Mucosa of descending colon (tissue), 3 donors: ENCODE data around the gene VKORC1L1. TPM values are rescaled to one million over a fixed set of nuclear protein-coding genes. Genes with fewer than 3 reads are reported as not detected.

Experiments
- ATAC-seq: fragments of 200-7000 bp; cut with Tn5 transposase; one replicate; pipeline ENCODE4 v1.9.1; 2020; ENCODE audit warnings: mild to moderate bottlenecking, moderate library complexity
- DNase-seq, 3 donors: peaks; one replicate each; pipeline ENCODE4 v3.0.0-alpha.2; 2020
- H3K36me3 ChIP-seq: fragments of 200-600 bp; one replicate; pipeline ENCODE4 v1.8.0; 2021; ENCODE audit warnings: low read depth, mild to moderate bottlenecking
- H3K4me1 ChIP-seq: fragments of 200-600 bp; one replicate; pipeline ENCODE4 v1.8.0; 2021; ENCODE audit warnings: low read depth, mild to moderate bottlenecking
- H3K4me3 ChIP-seq: fragments of 200-600 bp; one replicate; pipeline ENCODE4 v1.8.0; 2021; ENCODE audit warnings: mild to moderate bottlenecking
- H3K9me3 ChIP-seq: fragments of 200-600 bp; one replicate; pipeline ENCODE4 v1.8.0; 2021; ENCODE audit warnings: mild to moderate bottlenecking
- CTCF ChIP-seq: fragments of 200-600 bp; IDR thresholded peaks from one replicate; pipeline ENCODE4 v1.8.0; 2022; ENCODE audit warnings: antibody characterized with exemption, mild to moderate bottlenecking
- intact Hi-C, 2 donors: fragments of 100-400 bp; cut with DNase I in 1 of 2; cut with micrococcal nuclease in 1 of 2; formaldehyde crosslinking; loops; one replicate each; pipeline versions ENCODE4 v1.11.0 to v1.11.1; 2022; cut with DNase I, micrococcal nuclease
- total RNA-seq, 3 donors: library from RNA; stranded (reverse); fragmentation: NEBNext Ultra II Directional in 2 of 3; extraction: Animal tissue kit (Norgen Biotek cat#: 25700) in 2 of 3; gene quantifications; one replicate each; pipeline versions ENCODE4 v1.2.1 to v1.2.4, GENCODE V29; 2021 to 2023
- donor health status: DM: no; HTN: no; CAD: no; lungs with moderate emphysema.
- donor health status: DM: no; HTN: no; CAD: no.
- donor health status: DM: no; HTN: yes; CAD: no.

VKORC1L1 gene
- total RNA-seq, 3 donors from 2014 or later = 18.0 to 25.6 (median 22.2) TPM

GRCh38 chr7:65912237-65912636, 39.4 kb downstream of the VKORC1L1 start:
- Histone ChIP-seq H3K36me3 (no peaks in the 10 kb centered on the region), H3K4me3 (no peak overlapping the region), H3K4me1 (no peaks in the 10 kb centered on the region), H3K9me3 (no peaks in the 10 kb centered on the region)
- ATAC-seq = no peak
- TF ChIP-seq CTCF = no peak
- intact Hi-C loops = no loop called here
- DNase-seq = no peak

- no peak for ATAC-seq
- H3K4me1 ChIP-seq = no peaks in the 10 kb centered on the region
- no peaks in the 10 kb centered on the region for H3K9me3 ChIP-seq
These were observed 43.2 kb downstream of the VKORC1L1 start for GRCh38 chr7:65915921-65916657.

DNA sequence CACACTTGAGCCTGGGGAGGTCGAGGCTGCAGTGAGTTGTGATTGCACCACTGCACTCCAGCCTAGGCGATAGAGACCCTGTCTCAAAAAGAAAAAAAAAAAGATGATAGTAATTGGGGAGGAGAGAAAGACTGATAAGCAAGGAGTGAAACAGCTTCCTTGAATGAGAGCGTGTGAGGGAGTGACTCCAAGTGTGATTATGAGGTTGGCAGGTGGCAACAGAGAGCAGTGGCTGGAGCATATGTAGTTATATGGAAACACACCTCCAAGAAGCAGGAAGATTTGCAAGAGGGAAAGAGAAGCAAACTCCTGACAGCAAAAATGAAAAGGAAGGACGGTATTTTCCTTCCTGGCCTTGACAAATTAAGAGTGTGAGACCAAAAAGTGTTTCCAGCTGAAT, 50.4 kb downstream of the VKORC1L1 start:
- DNase-seq (peak in 1 of 3 donors; percentile 34), ATAC-seq (peak; percentile 72)
- Histone ChIP-seq H3K9me3 (no peaks in the 10 kb centered on the region), H3K4me1 (peaks cover 9% of the 10 kb centered on the region), H3K36me3 (no peaks in the 10 kb centered on the region), H3K4me3 (no peak overlapping the region)
- intact Hi-C loops = no loop called here
- no peak for TF ChIP-seq CTCF

More at GRCh38 chr7:65915921-65916657, 43.2 kb downstream of the VKORC1L1 start:
- intact Hi-C loops = no loop called here
- TF ChIP-seq CTCF = no peak
- H3K4me3 ChIP-seq = no peak overlapping the region
- no peaks in the 10 kb centered on the region for H3K36me3 ChIP-seq
- DNase-seq = no peak

- no peak overlapping the region for H3K4me3 ChIP-seq
- peaks cover 9% of the 10 kb centered on the region for H3K4me1 ChIP-seq
- ATAC-seq (no peak), DNase-seq (no peak)
- TF ChIP-seq CTCF = no peak
- no peaks in the 10 kb centered on the region for H3K9me3 ChIP-seq
- H3K36me3 ChIP-seq = no peaks in the 10 kb centered on the region
- intact Hi-C loops = no loop called here
These were observed 51.3 kb downstream of the VKORC1L1 start for GRCh38 chr7:65924193-65924592.

DNA sequence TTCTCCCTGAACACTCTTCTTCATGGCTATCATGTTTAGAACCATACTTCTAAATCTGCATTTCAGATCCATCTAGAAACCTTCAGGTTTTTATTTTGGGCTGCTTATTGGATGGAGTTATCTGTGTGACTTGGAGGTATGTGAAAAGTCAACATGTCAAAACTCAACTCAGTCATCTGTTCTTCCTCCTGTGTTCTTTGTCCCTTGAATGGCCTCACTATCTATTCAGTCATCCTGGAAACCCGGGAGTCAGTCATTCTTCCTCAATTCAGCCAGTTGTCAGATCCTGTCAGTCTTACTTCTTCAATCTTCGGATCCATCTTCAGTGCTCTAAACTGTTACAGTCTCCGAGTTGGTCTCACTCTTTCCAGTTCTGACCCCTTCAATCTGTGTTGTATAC, 52.2 kb downstream of the VKORC1L1 start:
- intact Hi-C loops = no loop called here
- DNase-seq = no peak
- no peak for TF ChIP-seq CTCF
- Histone ChIP-seq H3K4me1 (peaks cover 9% of the 10 kb centered on the region), H3K9me3 (no peaks in the 10 kb centered on the region), H3K4me3 (no peak overlapping the region), H3K36me3 (no peaks in the 10 kb centered on the region)
- no peak for ATAC-seq

DNA sequence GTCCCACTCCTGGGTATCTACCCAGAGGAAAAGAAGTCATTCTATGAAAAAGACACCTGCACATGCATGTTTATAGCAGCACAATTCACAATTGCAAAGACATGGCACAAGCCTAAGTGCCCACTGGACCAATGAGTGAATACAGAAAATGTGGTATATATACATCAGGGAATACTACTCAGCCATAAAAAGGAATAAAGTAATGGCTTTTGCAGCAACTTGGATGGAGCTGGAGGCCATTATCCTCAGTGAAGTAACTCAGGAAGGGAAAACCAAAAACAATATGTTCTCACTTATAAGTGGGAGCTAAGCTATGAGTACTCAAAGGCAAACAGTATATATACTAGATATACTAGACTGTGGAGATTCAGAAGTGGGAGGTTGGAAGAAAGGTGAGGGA, 53.7 kb downstream of the VKORC1L1 start:
- no peak overlapping the region for H3K4me3 ChIP-seq
- TF ChIP-seq CTCF = no peak
- no peaks in the 10 kb centered on the region for H3K36me3 ChIP-seq
- ATAC-seq (no peak), DNase-seq (no peak)
- no peaks in the 10 kb centered on the region for H3K9me3 ChIP-seq
- intact Hi-C loops = no loop called here
- H3K4me1 ChIP-seq = peaks cover 9% of the 10 kb centered on the region
